Measurements from ENCODE around the gene CCAR1.

The CCAR1 gene

GRCh38 chr10:68787813-68788212, 66.8 kb downstream of the CCAR1 start:
- no peak overlapping the region for H3K9ac ChIP-seq (ENCODE audit: low read length)
- no peak overlapping the region for H2AFZ ChIP-seq (ENCODE audit: low read depth, low read length)
- H3K4me3 ChIP-seq (ENCODE audit: low read length), result no peak overlapping the region
- no peaks in the 10 kb centered on the region for H3K9me3 ChIP-seq (ENCODE audit: insufficient read depth, low read length)
- no peaks in the 10 kb centered on the region for H3K27me3 ChIP-seq (ENCODE audit: low read depth, low read length)
- peaks cover 2% of the 10 kb centered on the region; the same call in 1 of the 2 replicates for H4K20me1 ChIP-seq (ENCODE audit: insufficient read depth, low read length)
- TF ChIP-seq CTCF (IDR thresholded peaks at IDR 0.05; ENCODE audit: low read depth, low read length), result no peak
- no peak for TF ChIP-seq EZH2phosphoT487 (IDR thresholded peaks at IDR 0.05; ENCODE audit: low read depth)
- H3K27ac ChIP-seq (ENCODE audit: low read length), result 0 out of 2 replicates have a peak overlapping the region, but pooled peaks have one; percentile 21
- peak overlapping the region; percentile 43 for H3K4me2 ChIP-seq (ENCODE audit: low read length)
- peaks cover 18% of the 10 kb centered on the region for H3K36me3 ChIP-seq (replicated peaks; ENCODE audit: low read depth, low read length)
- no peaks in the 10 kb centered on the region for H3K79me2 ChIP-seq (ENCODE audit: low read length)
- H3K4me1 ChIP-seq (ENCODE audit: low read length), result peaks cover 12% of the 10 kb centered on the region

- H3K27ac ChIP-seq (ENCODE audit: low read length), result no peak overlapping the region
- no peak overlapping the region for H3K4me3 ChIP-seq (ENCODE audit: low read length)
- H3K9me3 ChIP-seq (ENCODE audit: insufficient read depth, low read length), result no peaks in the 10 kb centered on the region
- peaks cover 22% of the 10 kb centered on the region for H3K36me3 ChIP-seq (replicated peaks; ENCODE audit: low read depth, low read length)
- H3K4me1 ChIP-seq (ENCODE audit: low read length), result peaks cover 12% of the 10 kb centered on the region
- H3K9ac ChIP-seq (ENCODE audit: low read length), result no peak overlapping the region
- H2AFZ ChIP-seq (ENCODE audit: low read depth, low read length), result no peak overlapping the region
- H4K20me1 ChIP-seq (ENCODE audit: insufficient read depth, low read length), result peaks cover 2% of the 10 kb centered on the region; the same call in 1 of the 2 replicates
- no peaks in the 10 kb centered on the region for H3K27me3 ChIP-seq (ENCODE audit: low read depth, low read length)
- H3K4me2 ChIP-seq (ENCODE audit: low read length), result no peak overlapping the region
- no peaks in the 10 kb centered on the region for H3K79me2 ChIP-seq (ENCODE audit: low read length)
- TF ChIP-seq EZH2phosphoT487 (IDR thresholded peaks at IDR 0.05; ENCODE audit: low read depth) (no peak), CTCF (IDR thresholded peaks at IDR 0.05; ENCODE audit: low read depth, low read length) (no peak)
These were observed 69.4 kb downstream of the CCAR1 start for GRCh38 chr10:68790476-68790875.

GRCh38 chr10:68792115-68792514, 71.1 kb downstream of the CCAR1 start:
- Histone ChIP-seq H3K4me3 (ENCODE audit: low read length) (no peak overlapping the region), H2AFZ (ENCODE audit: low read depth, low read length) (no peak overlapping the region), H3K4me2 (ENCODE audit: low read length) (no peak overlapping the region), H3K9ac (ENCODE audit: low read length) (no peak overlapping the region), H3K27ac (ENCODE audit: low read length) (no peak overlapping the region), H3K36me3 (replicated peaks; ENCODE audit: low read depth, low read length) (peaks cover 18% of the 10 kb centered on the region), H3K79me2 (ENCODE audit: low read length) (no peaks in the 10 kb centered on the region), H3K9me3 (ENCODE audit: insufficient read depth, low read length) (no peaks in the 10 kb centered on the region), H3K4me1 (ENCODE audit: low read length) (peaks cover 11% of the 10 kb centered on the region), H4K20me1 (ENCODE audit: insufficient read depth, low read length) (peaks cover 2% of the 10 kb centered on the region; the same call in 1 of the 2 replicates), H3K27me3 (ENCODE audit: low read depth, low read length) (no peaks in the 10 kb centered on the region)
- TF ChIP-seq CTCF (IDR thresholded peaks at IDR 0.05; ENCODE audit: low read depth, low read length) (peak; percentile 19), EZH2phosphoT487 (IDR thresholded peaks at IDR 0.05; ENCODE audit: low read depth) (no peak)

GRCh38 chr10:68795886-68796532, 75.0 kb downstream of the CCAR1 start:
- Histone ChIP-seq H3K27ac (ENCODE audit: low read length) (no peak overlapping the region), H3K9ac (ENCODE audit: low read length) (no peak overlapping the region), H3K36me3 (replicated peaks; ENCODE audit: low read depth, low read length) (peaks cover 4% of the 10 kb centered on the region), H4K20me1 (ENCODE audit: insufficient read depth, low read length) (no peaks in the 10 kb centered on the region), H3K9me3 (ENCODE audit: insufficient read depth, low read length) (no peaks in the 10 kb centered on the region), H2AFZ (ENCODE audit: low read depth, low read length) (no peak overlapping the region), H3K4me3 (ENCODE audit: low read length) (no peak overlapping the region), H3K79me2 (ENCODE audit: low read length) (no peaks in the 10 kb centered on the region), H3K4me2 (ENCODE audit: low read length) (no peak overlapping the region), H3K4me1 (ENCODE audit: low read length) (no peaks in the 10 kb centered on the region), H3K27me3 (ENCODE audit: low read depth, low read length) (no peaks in the 10 kb centered on the region)
- TF ChIP-seq EZH2phosphoT487 (IDR thresholded peaks at IDR 0.05; ENCODE audit: low read depth), result no peak
- TF ChIP-seq CTCF (IDR thresholded peaks at IDR 0.05; ENCODE audit: low read depth, low read length), result no peak

All from OCI-LY3 (cell line).